ENCODE data around the gene APOL5.
"Not testable (repeated sequence)": the region's sequence is repeated elsewhere in the genome, so short reads cannot be mapped to it uniquely, and the experiment has no call there.

The APOL5 gene

GRCh38 chr22:35735542-35735941 is 17.9 kb downstream of the APOL5 start:
- in situ Hi-C loops (cut with HindIII; ENCODE audit: low pct_ligation_motif_present, low sequenced_read_pairs): no loop called here
- TF ChIP-seq CTCF (IDR thresholded peaks at IDR 0.05; ENCODE audit: low read depth, low read length, missing control alignments): no peak

GRCh38 chr22:35736166-35736565 is 18.5 kb downstream of the APOL5 start:
- in situ Hi-C loops (cut with HindIII; ENCODE audit: low pct_ligation_motif_present, low sequenced_read_pairs): no loop called here
- Histone ChIP-seq H3K27me3 (replicated peaks) (no peaks in the 10 kb centered on the region), H3K27ac (no peak overlapping the region), H3K36me3 (replicated peaks) (peaks cover 21% of the 10 kb centered on the region), H3K4me3 (ENCODE audit: low read depth, low read length) (no peak overlapping the region)
- DNase-seq: no peak
- TF ChIP-seq CTCF (IDR thresholded peaks at IDR 0.05; ENCODE audit: low read depth, low read length, missing control alignments): no peak

More at GRCh38 chr22:35735542-35735941, 17.9 kb downstream of the APOL5 start:
- no peak overlapping the region for H3K4me3 ChIP-seq (ENCODE audit: low read depth, low read length)
- peaks cover 19% of the 10 kb centered on the region for H3K36me3 ChIP-seq (replicated peaks)
- DNase-seq: no peak
- no peak overlapping the region for H3K27ac ChIP-seq
- H3K27me3 ChIP-seq (replicated peaks): no peaks in the 10 kb centered on the region

GRCh38 chr22:35736701-35737100 is 19.0 kb downstream of the APOL5 start:
- no peak overlapping the region for H3K4me3 ChIP-seq (ENCODE audit: low read depth, low read length)
- in situ Hi-C loops (cut with HindIII; ENCODE audit: low pct_ligation_motif_present, low sequenced_read_pairs): no loop called here
- no peak for TF ChIP-seq CTCF (IDR thresholded peaks at IDR 0.05; ENCODE audit: low read depth, low read length, missing control alignments)

DNA sequence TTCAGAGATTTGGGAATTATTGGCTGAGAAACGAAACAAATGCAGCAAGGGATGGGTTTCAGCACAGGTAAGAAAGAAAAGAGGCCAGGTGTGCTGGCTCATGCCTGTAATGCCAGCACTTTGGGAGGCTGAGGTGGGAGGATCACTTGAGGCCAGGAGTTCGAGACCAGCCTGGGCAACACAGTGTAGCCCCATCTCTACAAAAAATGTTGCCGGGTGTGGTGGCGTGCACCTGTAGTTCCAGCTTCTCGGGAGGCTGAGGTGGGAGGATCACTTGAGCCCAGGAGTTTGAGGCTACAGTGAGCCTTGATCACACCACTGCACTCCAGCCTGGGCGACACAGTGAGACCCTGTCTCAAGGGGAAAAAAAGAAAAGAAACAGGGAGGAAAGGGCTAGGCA is 20.2 kb downstream of the APOL5 start:
- H3K27ac ChIP-seq; DNase-seq; H3K27me3 ChIP-seq (replicated peaks); in situ Hi-C loops (cut with HindIII; ENCODE audit: low pct_ligation_motif_present, low sequenced_read_pairs); H3K4me3 ChIP-seq (ENCODE audit: low read depth, low read length): not testable (repeated sequence)
- peaks cover 22% of the 10 kb centered on the region for H3K36me3 ChIP-seq (replicated peaks)

More at GRCh38 chr22:35736701-35737100, 19.0 kb downstream of the APOL5 start:
- Histone ChIP-seq H3K27me3 (replicated peaks) (no peaks in the 10 kb centered on the region), H3K36me3 (replicated peaks) (peaks cover 22% of the 10 kb centered on the region), H3K27ac (no peak overlapping the region)
- DNase-seq: no peak

DNA sequence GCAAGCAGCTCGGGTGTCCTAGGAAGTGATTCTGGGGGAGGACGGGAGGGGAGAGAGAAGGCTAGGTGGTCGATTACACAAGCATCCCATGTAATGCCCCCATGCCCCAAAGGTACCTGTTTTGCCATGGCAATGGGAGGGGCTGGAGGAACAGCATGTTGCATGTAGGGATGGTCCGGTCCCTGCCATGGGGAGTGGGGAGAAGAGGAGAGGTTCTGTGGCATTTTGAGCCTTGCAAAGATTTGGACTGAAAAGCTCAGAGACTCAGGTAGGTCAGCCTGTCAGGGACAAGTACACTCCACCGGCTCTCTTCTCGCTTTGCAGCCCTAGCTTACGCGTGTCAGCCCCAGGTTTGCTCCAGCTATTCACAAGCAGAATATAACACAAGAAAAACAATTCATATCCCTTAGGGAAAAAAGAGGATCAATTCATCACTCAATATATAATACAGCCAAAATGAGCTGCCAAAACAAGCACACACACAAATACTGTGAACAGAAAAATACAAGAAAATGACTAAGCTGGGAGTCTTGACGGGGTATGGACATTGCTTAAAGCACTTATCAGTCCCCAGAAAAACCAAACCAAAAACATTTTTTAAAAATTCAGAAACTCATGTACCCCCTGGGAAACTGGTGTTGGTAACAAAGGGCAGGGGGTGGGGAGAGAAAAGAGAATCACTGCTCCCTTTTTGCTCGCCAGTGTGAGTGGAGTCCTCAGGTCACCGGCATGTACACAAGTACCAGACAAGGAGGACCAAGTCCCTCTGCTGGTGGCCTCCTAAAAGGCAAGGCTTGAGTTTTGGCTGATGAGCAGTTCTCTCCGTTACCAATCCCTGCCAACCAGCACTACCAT is 21.6 kb downstream of the APOL5 start:
- Histone ChIP-seq H3K36me3 (replicated peaks) (peaks cover 26% of the 10 kb centered on the region), H3K27ac (no peak overlapping the region), H3K27me3 (replicated peaks) (no peaks in the 10 kb centered on the region), H3K4me3 (ENCODE audit: low read depth, low read length) (no peak overlapping the region)
- TF ChIP-seq CTCF (IDR thresholded peaks at IDR 0.05; ENCODE audit: low read depth, low read length, missing control alignments): peak; percentile 55
- in situ Hi-C loops (cut with HindIII; ENCODE audit: low pct_ligation_motif_present, low sequenced_read_pairs): no loop called here
- DNase-seq: no peak

- Histone ChIP-seq H3K27me3 (replicated peaks) (no peaks in the 10 kb centered on the region), H3K36me3 (replicated peaks) (peaks cover 26% of the 10 kb centered on the region), H3K4me3 (ENCODE audit: low read depth, low read length) (no peak overlapping the region), H3K27ac (no peak overlapping the region)
- DNase-seq: no peak
- in situ Hi-C loops (cut with HindIII; ENCODE audit: low pct_ligation_motif_present, low sequenced_read_pairs): no loop called here
- no peak for TF ChIP-seq CTCF (IDR thresholded peaks at IDR 0.05; ENCODE audit: low read depth, low read length, missing control alignments)
Observed at GRCh38 chr22:35739931-35740380, 22.3 kb downstream of the APOL5 start.

Measured in brain microvascular endothelial cell (primary cell).